ENCODE measurements around the gene UBE2Q1. TPM values are rescaled to one million over a fixed set of nuclear protein-coding genes. Genes with fewer than 3 reads are reported as not detected.

Gene UBE2Q1
- polyA plus RNA-seq, 1 donor, result 103 TPM

GRCh38 chr1:154512760-154513159 is 45.7 kb downstream of the UBE2Q1 start:
- no peak for DNase-seq

GRCh38 chr1:154503898-154504297 is 54.6 kb downstream of the UBE2Q1 start:
- no peak for DNase-seq

- DNase-seq, result no peak
Observed at GRCh38 chr1:154502744-154503115, 55.7 kb downstream of the UBE2Q1 start.

GRCh38 chr1:154502066-154502743 is 56.3 kb downstream of the UBE2Q1 start, which contains the start of the genes SHE and TDRD10:
SHE (minus strand) TSS chr1:154502412; CDS start chr1:154502026, 386 bp downstream.
TDRD10 (plus strand) TSS chr1:154502219; CDS start chr1:154506904, 4,685 bp downstream.
- DNase-seq, result peak; percentile 46

GRCh38 chr1:154501423-154502065 is 56.9 kb downstream of the UBE2Q1 start:
- DNase-seq, result no peak

- no peak for DNase-seq
Observed at GRCh38 chr1:154500533-154500932, 57.9 kb downstream of the UBE2Q1 start.

DNA sequence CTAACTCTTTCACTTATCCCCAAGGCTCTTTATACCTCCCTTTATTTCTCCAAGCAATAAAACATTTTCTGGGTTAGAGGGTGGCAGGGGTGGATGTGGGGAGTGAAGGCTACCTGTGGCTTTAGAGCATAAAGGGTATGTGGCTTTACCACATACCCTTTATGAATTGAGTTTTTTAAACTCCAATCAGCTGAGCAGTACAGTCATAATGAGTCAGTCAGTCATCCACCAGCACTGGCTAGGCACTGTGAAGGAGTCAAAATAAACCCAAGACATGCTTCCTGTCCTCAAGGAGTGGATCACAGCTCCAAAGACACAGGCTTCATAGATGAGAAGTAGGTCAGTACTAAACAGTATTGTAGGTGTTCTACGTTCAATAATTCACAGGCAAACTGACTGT is 59.0 kb downstream of the UBE2Q1 start:
- no peak for DNase-seq

Other genes starting within 250 kb of the UBE2Q1 start
- 0.13 TPM for gene AQP10, start 237.6 kb downstream of the UBE2Q1 start, polyA plus RNA-seq (ENCODE audit: insufficient read length)
- 30.3 TPM for gene ATP8B2, start 233.1 kb downstream of the UBE2Q1 start, polyA plus RNA-seq (ENCODE audit: insufficient read length)
- gene IL6R, start 153.3 kb downstream of the UBE2Q1 start, polyA plus RNA-seq (ENCODE audit: insufficient read length), result 6.4 TPM
- gene TDRD10, start 56.4 kb downstream of the UBE2Q1 start, polyA plus RNA-seq (ENCODE audit: insufficient read length), result 1.4 TPM
- gene SHE, start 56.2 kb downstream of the UBE2Q1 start, polyA plus RNA-seq (ENCODE audit: insufficient read length), result 9.8 TPM
- gene CHRNB2, start 9.1 kb upstream of the UBE2Q1 start, polyA plus RNA-seq (ENCODE audit: insufficient read length), result 0.53 TPM
- 163 TPM for gene ADAR, start 49.5 kb upstream of the UBE2Q1 start, polyA plus RNA-seq (ENCODE audit: insufficient read length)

All from left kidney (tissue), 2 donors.